Measurements from ENCODE around the gene SHOX.

The SHOX gene

DNA sequence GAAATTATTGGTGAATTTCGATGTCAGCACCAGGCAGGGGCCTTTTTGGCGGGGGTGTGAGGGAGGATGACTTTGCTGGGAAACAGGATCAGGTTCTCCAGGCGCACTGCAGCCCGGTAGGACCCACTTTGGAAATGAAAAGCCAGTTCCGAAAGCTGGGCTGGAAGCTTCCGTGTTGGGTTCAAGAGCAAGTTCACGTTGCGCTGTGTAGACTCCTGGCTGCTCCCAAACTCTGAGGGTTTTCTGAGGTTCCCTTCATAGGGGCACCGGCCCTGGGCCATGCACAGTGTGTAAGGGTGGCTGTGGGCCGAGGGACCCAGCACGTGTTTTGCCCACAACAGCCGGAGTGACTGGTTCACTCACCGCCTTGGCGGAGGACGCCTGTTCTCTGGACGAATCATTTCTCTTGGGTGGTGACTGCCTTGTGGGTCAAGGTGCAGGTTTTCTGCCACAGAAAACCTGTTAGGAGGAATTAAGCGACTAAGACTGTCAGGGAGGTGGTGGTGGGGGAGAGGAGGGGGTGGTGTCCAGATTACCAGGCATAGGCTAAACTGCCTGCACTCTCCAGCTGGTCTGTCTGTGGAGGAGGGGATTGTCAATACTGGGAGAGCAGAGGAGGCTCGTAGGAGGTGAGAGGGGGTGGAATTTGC lies 8.0 kb downstream of the SHOX start:
- no peak overlapping the region for H3K27ac ChIP-seq
- H3K4me3 ChIP-seq, result no peak overlapping the region
- H3K4me1 ChIP-seq, result no peaks in the 10 kb centered on the region
- H3K27me3 ChIP-seq, result peaks cover 94% of the 10 kb centered on the region
- TF ChIP-seq Cebpa-rat (IDR thresholded peaks at IDR 0.05), result no peak
- no peaks in the 10 kb centered on the region for H3K36me3 ChIP-seq
- H3K9me3 ChIP-seq, result peaks cover 28% of the 10 kb centered on the region; the same call in 1 of the 2 replicates
- peaks cover 64% of the 10 kb centered on the region; the same call in 1 of the 2 replicates for H4K20me1 ChIP-seq
- H3K9ac ChIP-seq, result no peak overlapping the region
- H3K4me2 ChIP-seq, result no peak overlapping the region

DNA sequence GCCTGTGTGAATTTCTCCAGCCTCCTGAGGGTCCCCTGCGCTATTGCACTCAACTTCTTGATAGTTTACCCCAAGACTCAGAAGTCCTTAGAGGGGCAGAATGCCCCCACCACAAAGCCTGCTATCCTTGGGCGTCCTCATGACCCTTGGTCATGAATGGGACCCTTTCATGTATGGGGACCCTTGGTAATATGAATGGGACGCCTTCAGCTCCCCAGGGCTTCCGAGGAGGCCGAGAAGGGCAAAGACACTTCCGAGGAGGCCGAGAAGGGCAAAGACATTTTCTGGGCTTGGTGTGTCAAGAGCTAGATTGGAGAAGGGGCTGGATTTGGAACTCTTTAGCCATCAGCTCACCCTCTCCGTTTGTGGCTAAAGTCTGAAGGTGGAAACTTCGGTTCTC lies 8.6 kb downstream of the SHOX start:
- H3K4me2 ChIP-seq, result no peak overlapping the region
- H3K27me3 ChIP-seq, result peaks cover 94% of the 10 kb centered on the region
- no peaks in the 10 kb centered on the region for H3K4me1 ChIP-seq
- no peak overlapping the region for H3K4me3 ChIP-seq
- no peak for TF ChIP-seq Cebpa-rat (IDR thresholded peaks at IDR 0.05)
- no peaks in the 10 kb centered on the region for H3K36me3 ChIP-seq
- H3K9ac ChIP-seq, result no peak overlapping the region
- H3K9me3 ChIP-seq, result peaks cover 23% of the 10 kb centered on the region; the same call in 1 of the 2 replicates
- H3K27ac ChIP-seq, result no peak overlapping the region
- H4K20me1 ChIP-seq, result peaks cover 59% of the 10 kb centered on the region; the same call in 1 of the 2 replicates

DNA sequence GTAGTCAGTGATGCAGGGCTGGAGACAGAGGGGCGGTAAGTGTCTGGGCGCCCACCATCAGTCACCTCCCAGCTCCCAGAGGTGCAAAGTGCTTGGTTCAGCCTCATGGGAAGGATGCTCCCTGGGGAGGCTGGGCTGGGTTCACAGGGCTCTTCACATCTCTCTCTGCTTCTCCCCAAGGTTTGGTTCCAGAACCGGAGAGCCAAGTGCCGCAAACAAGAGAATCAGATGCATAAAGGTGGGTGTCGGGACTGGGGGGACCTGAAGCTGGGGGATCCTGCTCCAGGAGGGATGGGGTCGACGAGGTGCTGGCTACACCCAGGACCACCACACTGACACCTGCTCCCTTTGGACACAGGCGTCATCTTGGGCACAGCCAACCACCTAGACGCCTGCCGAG lies 10.1 kb downstream of the SHOX start:
- no peak for TF ChIP-seq Cebpa-rat (IDR thresholded peaks at IDR 0.05)

DNA sequence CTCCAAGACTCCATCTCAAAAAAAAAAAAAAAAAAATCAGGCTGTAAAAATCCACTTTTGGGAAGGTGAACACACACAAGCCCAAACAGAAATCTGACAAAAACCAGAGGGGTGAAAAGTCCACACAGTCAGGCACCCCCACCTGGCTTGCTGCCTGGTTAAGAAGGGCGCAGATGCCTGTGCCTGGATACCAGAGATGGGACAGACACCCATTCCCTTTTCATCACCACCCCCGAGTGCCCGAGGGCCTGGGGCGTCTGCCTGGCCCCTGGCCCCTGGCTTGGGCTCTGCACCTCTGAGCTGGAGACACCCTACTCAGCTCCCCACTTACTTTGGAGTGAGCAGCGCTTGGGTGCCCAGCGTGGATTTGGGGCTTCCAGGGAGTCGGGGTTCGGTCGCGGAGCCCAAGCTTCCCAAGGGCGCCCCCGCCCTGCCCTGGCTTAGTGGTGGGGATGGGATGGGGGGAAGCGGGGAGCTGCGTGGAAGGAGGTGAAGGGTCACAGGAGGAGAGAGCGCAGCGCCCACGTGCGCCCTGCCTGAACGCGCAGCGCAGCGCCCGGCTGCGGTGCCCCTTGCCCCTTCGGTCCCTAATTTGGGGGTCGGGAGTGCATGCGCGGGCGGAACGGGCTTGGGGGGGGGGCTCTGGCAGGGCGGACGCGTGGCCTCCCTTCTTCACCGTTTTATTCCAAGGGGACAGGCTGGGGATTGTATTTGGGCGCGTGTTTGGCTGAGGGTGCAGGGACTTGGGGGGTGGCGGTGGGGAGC lies 11.3 kb downstream of the SHOX start:
- H3K9me3 ChIP-seq, result peaks cover 12% of the 10 kb centered on the region; the same call in 1 of the 2 replicates
- no peaks in the 10 kb centered on the region for H3K4me1 ChIP-seq
- peaks cover 52% of the 10 kb centered on the region; the same call in 1 of the 2 replicates for H4K20me1 ChIP-seq
- H3K9ac ChIP-seq, result no peak overlapping the region
- TF ChIP-seq Cebpa-rat (IDR thresholded peaks at IDR 0.05), result no peak
- no peak overlapping the region for H3K4me2 ChIP-seq
- H3K27ac ChIP-seq, result no peak overlapping the region
- H3K4me3 ChIP-seq, result no peak overlapping the region
- peaks cover 95% of the 10 kb centered on the region for H3K27me3 ChIP-seq
- H3K36me3 ChIP-seq, result no peaks in the 10 kb centered on the region

More for the DNA sequence above, 10.1 kb downstream of the SHOX start:
- Histone ChIP-seq H4K20me1 (peaks cover 55% of the 10 kb centered on the region; the same call in 1 of the 2 replicates), H3K9ac (no peak overlapping the region), H3K9me3 (peaks cover 12% of the 10 kb centered on the region; the same call in 1 of the 2 replicates), H3K27ac (no peak overlapping the region), H3K36me3 (no peaks in the 10 kb centered on the region), H3K4me1 (no peaks in the 10 kb centered on the region), H3K4me3 (no peak overlapping the region), H3K27me3 (peaks cover 94% of the 10 kb centered on the region), H3K4me2 (no peak overlapping the region)

- Histone ChIP-seq H3K27me3 (peaks cover 87% of the 10 kb centered on the region), H3K9me3 (peaks cover 12% of the 10 kb centered on the region; the same call in 1 of the 2 replicates), H4K20me1 (peaks cover 45% of the 10 kb centered on the region; the same call in 1 of the 2 replicates), H3K36me3 (no peaks in the 10 kb centered on the region), H3K4me3 (no peak overlapping the region), H3K4me2 (no peak overlapping the region), H3K4me1 (no peaks in the 10 kb centered on the region), H3K27ac (no peak overlapping the region), H3K9ac (no peak overlapping the region)
- no peak for TF ChIP-seq Cebpa-rat (IDR thresholded peaks at IDR 0.05)
Observed at GRCh38 chrX:642436-643240, 12.0 kb downstream of the SHOX start.

GRCh38 chrX:643241-643595 lies 12.6 kb downstream of the SHOX start:
- Histone ChIP-seq H3K36me3 (no peaks in the 10 kb centered on the region), H3K4me3 (no peak overlapping the region), H3K27ac (no peak overlapping the region), H3K9me3 (peaks cover 12% of the 10 kb centered on the region; the same call in 1 of the 2 replicates), H3K27me3 (peaks cover 81% of the 10 kb centered on the region), H4K20me1 (peaks cover 41% of the 10 kb centered on the region; the same call in 1 of the 2 replicates), H3K4me2 (no peak overlapping the region), H3K9ac (no peak overlapping the region), H3K4me1 (no peaks in the 10 kb centered on the region)
- no peak for TF ChIP-seq Cebpa-rat (IDR thresholded peaks at IDR 0.05)

- Histone ChIP-seq H4K20me1 (peaks cover 34% of the 10 kb centered on the region; the same call in 1 of the 2 replicates), H3K4me2 (no peak overlapping the region), H3K27me3 (peaks cover 74% of the 10 kb centered on the region), H3K27ac (no peak overlapping the region), H3K36me3 (no peaks in the 10 kb centered on the region), H3K4me1 (no peaks in the 10 kb centered on the region), H3K9me3 (peaks cover 10% of the 10 kb centered on the region; the same call in 1 of the 2 replicates), H3K4me3 (no peak overlapping the region), H3K9ac (no peak overlapping the region)
- no peak for TF ChIP-seq Cebpa-rat (IDR thresholded peaks at IDR 0.05)
Observed at GRCh38 chrX:643911-644303, 13.3 kb downstream of the SHOX start.

DNA sequence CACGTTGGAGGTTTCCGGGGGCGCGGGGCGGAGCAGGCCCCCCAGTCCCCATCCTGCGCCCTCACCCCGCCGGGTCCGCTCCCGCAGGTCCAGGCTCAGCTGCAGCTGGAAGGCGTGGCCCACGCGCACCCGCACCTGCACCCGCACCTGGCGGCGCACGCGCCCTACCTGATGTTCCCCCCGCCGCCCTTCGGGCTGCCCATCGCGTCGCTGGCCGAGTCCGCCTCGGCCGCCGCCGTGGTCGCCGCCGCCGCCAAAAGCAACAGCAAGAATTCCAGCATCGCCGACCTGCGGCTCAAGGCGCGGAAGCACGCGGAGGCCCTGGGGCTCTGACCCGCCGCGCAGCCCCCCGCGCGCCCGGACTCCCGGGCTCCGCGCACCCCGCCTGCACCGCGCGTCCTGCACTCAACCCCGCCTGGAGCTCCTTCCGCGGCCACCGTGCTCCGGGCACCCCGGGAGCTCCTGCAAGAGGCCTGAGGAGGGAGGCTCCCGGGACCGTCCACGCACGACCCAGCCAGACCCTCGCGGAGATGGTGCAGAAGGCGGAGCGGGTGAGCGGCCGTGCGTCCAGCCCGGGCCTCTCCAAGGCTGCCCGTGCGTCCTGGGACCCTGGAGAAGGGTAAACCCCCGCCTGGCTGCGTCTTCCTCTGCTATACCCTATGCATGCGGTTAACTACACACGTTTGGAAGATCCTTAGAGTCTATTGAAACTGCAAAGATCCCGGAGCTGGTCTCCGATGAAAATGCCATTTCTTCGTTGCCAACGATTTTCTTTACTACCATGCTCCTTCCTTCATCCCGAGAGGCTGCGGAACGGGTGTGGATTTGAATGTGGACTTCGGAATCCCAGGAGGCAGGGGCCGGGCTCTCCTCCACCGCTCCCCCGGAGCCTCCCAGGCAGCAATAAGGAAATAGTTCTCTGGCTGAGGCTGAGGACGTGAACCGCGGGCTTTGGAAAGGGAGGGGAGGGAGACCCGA lies 14.0 kb downstream of the SHOX start:
- TF ChIP-seq Cebpa-rat (IDR thresholded peaks at IDR 0.05), result no peak
- Histone ChIP-seq H3K27ac (no peak overlapping the region), H3K4me3 (no peak overlapping the region), H4K20me1 (peaks cover 27% of the 10 kb centered on the region; the same call in 1 of the 2 replicates), H3K36me3 (no peaks in the 10 kb centered on the region), H3K4me1 (no peaks in the 10 kb centered on the region), H3K9ac (no peak overlapping the region), H3K27me3 (peaks cover 67% of the 10 kb centered on the region), H3K9me3 (0 out of 2 replicates have a peak, but pooled peaks cover 3% of the 10 kb centered on the region), H3K4me2 (no peak overlapping the region)

GRCh38 chrX:646228-646495 lies 15.6 kb downstream of the SHOX start:
- Histone ChIP-seq H3K27ac (no peak overlapping the region), H3K4me1 (no peaks in the 10 kb centered on the region), H3K4me2 (no peak overlapping the region), H3K36me3 (no peaks in the 10 kb centered on the region), H3K9me3 (no peaks in the 10 kb centered on the region), H3K4me3 (no peak overlapping the region), H4K20me1 (peaks cover 14% of the 10 kb centered on the region; the same call in 1 of the 2 replicates), H3K27me3 (peaks cover 52% of the 10 kb centered on the region), H3K9ac (no peak overlapping the region)
- TF ChIP-seq Cebpa-rat (IDR thresholded peaks at IDR 0.05), result no peak
